Ishikawa (cell line): ENCODE data around the gene MC2R.

Experiments used
- CREB1 ChIP-seq: IDR thresholded peaks from 2 replicates; pipeline ENCODE4 v1.6.1; 2012; ENCODE audit warnings: low read depth
- EGR1 ChIP-seq: IDR thresholded peaks from 2 replicates; pipeline ENCODE4 v1.6.1; 2012
- EP300 ChIP-seq: IDR thresholded peaks from 2 replicates; pipeline ENCODE4 v1.6.1; 2012; ENCODE audit warnings: borderline replicate concordance
- RAD21 ChIP-seq: IDR thresholded peaks from 2 replicates; pipeline ENCODE4 v1.6.1; 2012; ENCODE audit warnings: low read depth
- TAF1 ChIP-seq: IDR thresholded peaks from 2 replicates; pipeline ENCODE4 v1.6.1; 2012; ENCODE audit warnings: low read depth, mild to moderate bottlenecking
- YY1 ChIP-seq: IDR thresholded peaks from 2 replicates; pipeline ENCODE4 v1.6.1; 2012; ENCODE audit warnings: low read depth
- TF ChIP-seq, protein P1 (sequence below): IDR thresholded peaks from 2 replicates; pipeline ENCODE4 v1.6.1; 2012; ENCODE audit warnings: low read depth, mild to moderate bottlenecking

DNA sequence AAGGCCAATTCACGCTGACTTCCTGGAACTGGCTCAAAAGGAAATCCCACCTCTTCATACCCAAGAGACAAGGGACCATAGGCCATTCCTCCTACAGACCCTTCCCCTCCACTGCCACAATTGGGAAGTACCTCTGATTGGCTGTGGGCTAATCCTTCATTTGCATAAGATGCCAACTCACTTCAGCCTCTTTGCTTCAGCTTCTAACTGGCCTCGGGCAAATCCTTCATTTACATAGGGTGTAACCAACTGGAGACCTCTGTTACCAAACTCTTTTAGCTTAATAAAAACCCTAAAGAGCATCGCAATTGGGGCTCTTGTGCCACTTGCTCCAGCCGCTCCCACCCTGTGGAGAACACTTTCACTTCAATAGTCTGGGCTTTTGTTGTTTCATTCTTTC is 38.2 kb downstream of the MC2R start:
- TF ChIP-seq TAF1: no peak
- TF ChIP-seq, protein P1, sequence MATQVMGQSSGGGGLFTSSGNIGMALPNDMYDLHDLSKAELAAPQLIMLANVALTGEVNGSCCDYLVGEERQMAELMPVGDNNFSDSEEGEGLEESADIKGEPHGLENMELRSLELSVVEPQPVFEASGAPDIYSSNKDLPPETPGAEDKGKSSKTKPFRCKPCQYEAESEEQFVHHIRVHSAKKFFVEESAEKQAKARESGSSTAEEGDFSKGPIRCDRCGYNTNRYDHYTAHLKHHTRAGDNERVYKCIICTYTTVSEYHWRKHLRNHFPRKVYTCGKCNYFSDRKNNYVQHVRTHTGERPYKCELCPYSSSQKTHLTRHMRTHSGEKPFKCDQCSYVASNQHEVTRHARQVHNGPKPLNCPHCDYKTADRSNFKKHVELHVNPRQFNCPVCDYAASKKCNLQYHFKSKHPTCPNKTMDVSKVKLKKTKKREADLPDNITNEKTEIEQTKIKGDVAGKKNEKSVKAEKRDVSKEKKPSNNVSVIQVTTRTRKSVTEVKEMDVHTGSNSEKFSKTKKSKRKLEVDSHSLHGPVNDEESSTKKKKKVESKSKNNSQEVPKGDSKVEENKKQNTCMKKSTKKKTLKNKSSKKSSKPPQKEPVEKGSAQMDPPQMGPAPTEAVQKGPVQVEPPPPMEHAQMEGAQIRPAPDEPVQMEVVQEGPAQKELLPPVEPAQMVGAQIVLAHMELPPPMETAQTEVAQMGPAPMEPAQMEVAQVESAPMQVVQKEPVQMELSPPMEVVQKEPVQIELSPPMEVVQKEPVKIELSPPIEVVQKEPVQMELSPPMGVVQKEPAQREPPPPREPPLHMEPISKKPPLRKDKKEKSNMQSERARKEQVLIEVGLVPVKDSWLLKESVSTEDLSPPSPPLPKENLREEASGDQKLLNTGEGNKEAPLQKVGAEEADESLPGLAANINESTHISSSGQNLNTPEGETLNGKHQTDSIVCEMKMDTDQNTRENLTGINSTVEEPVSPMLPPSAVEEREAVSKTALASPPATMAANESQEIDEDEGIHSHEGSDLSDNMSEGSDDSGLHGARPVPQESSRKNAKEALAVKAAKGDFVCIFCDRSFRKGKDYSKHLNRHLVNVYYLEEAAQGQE: no peak
- TF ChIP-seq EGR1: no peak
- no peak for TF ChIP-seq EP300
- no peak for TF ChIP-seq CREB1
- no peak for TF ChIP-seq YY1
- no peak for TF ChIP-seq RAD21
